H9 (cell line): ENCODE data around the gene INSIG1. TPM values are rescaled to one million over a fixed set of nuclear protein-coding genes. Genes with fewer than 3 reads are reported as not detected.

Experiments used
- DNase-seq: peaks from one replicate; pipeline ENCODE4 v3.0.0-alpha.2; 2017
- H2AFZ ChIP-seq: one replicate; pipeline ENCODE4 v1.6.1; 2013; ENCODE audit warnings: mild to moderate bottlenecking, low read length, control low read depth, moderate library complexity
- H2AK5ac ChIP-seq: 2 replicates; pipeline ENCODE4 v1.6.1; 2013; ENCODE audit warnings: low read length, control low read depth, mixed read lengths; ENCODE audit not compliant: insufficient read length
- H2BK120ac ChIP-seq: one replicate; pipeline ENCODE4 v1.6.1; 2013; ENCODE audit warnings: low read depth, mild to moderate bottlenecking, low read length, control low read depth, inconsistent platforms; ENCODE audit not compliant: poor library complexity, severe bottlenecking
- H2BK12ac ChIP-seq: 2 replicates; pipeline ENCODE4 v1.6.1; 2013; ENCODE audit warnings: low read length, control low read depth, mixed read lengths, low read depth; ENCODE audit not compliant: insufficient read length
- H2BK15ac ChIP-seq: 2 replicates; pipeline ENCODE4 v1.6.1; 2013; ENCODE audit warnings: low read depth, low read length, control low read depth
- H2BK20ac ChIP-seq: one replicate; pipeline ENCODE4 v1.6.1; 2013; ENCODE audit warnings: low read depth, mild to moderate bottlenecking, low read length, control low read depth, inconsistent platforms; ENCODE audit not compliant: poor library complexity, severe bottlenecking
- H2BK5ac ChIP-seq: 2 replicates; pipeline ENCODE4 v1.6.1; 2013; ENCODE audit warnings: low read length, control low read depth, mixed read lengths; ENCODE audit not compliant: insufficient read length
- H3K14ac ChIP-seq: 2 replicates; pipeline ENCODE4 v1.6.1; 2013; ENCODE audit warnings: low read length, control low read depth; ENCODE audit not compliant: insufficient read depth
- H3K18ac ChIP-seq: 2 replicates; pipeline ENCODE4 v1.6.1; 2013; ENCODE audit warnings: low read depth, mild to moderate bottlenecking, mixed read lengths, low read length, control low read depth; ENCODE audit not compliant: insufficient read length
- H3K23ac ChIP-seq: 2 replicates; pipeline ENCODE4 v1.6.1; 2013; ENCODE audit warnings: low read length, control low read depth, mixed read lengths, low read depth; ENCODE audit not compliant: insufficient read length
- H3K23me2 ChIP-seq: 2 replicates; pipeline ENCODE4 v1.6.1; 2013; ENCODE audit warnings: low read depth, mild to moderate bottlenecking, mixed read lengths, low read length, control low read depth; ENCODE audit not compliant: insufficient read length, poor library complexity, severe bottlenecking
- H3K27ac ChIP-seq: 2 replicates; pipeline ENCODE4 v1.5.1; 2013; ENCODE audit warnings: low read length, control low read depth, mixed read lengths, low read depth; ENCODE audit not compliant: insufficient read length
- H3K27me3 ChIP-seq: 2 replicates; pipeline ENCODE4 v1.6.1; 2013; ENCODE audit warnings: low read length, control low read depth, inconsistent platforms; ENCODE audit not compliant: insufficient read depth
- H3K4ac ChIP-seq: 2 replicates; pipeline ENCODE4 v1.6.1; 2013; ENCODE audit warnings: low read depth, mild to moderate bottlenecking, control low read depth, inconsistent platforms, low read length, moderate library complexity
- H3K4me1 ChIP-seq: 2 replicates; pipeline ENCODE4 v1.6.1; 2013; ENCODE audit warnings: low read length, control low read depth, inconsistent platforms; ENCODE audit not compliant: insufficient read depth
- H3K4me2 ChIP-seq: 2 replicates; pipeline ENCODE4 v1.6.1; 2013; ENCODE audit warnings: low read length, control low read depth, mixed read lengths; ENCODE audit not compliant: insufficient read length, insufficient read depth
- H3K56ac ChIP-seq: 2 replicates; pipeline ENCODE4 v1.6.1; 2013; ENCODE audit warnings: low read depth, mild to moderate bottlenecking, mixed read lengths, low read length, control low read depth; ENCODE audit not compliant: insufficient read length
- H3K79me1 ChIP-seq: 2 replicates; pipeline ENCODE4 v1.6.1; 2013; ENCODE audit warnings: low read depth, mild to moderate bottlenecking, moderate library complexity, low read length, control low read depth, inconsistent platforms; ENCODE audit not compliant: insufficient read depth, poor library complexity, severe bottlenecking
- H3K79me2 ChIP-seq: 2 replicates; pipeline ENCODE4 v1.6.1; 2013; ENCODE audit warnings: low read length, control low read depth, inconsistent platforms; ENCODE audit not compliant: insufficient read depth
- H3K9ac ChIP-seq: 2 replicates; pipeline ENCODE4 v1.6.1; 2013; ENCODE audit warnings: low read length, control low read depth, mixed read lengths; ENCODE audit not compliant: insufficient read length; ENCODE audit errors: extremely low read depth
- H3K9me3 ChIP-seq: one replicate; pipeline ENCODE4 v1.6.1; 2013; ENCODE audit warnings: low read depth, low read length, inconsistent platforms; ENCODE audit not compliant: control insufficient read depth
- H3T11ph ChIP-seq: one replicate; pipeline ENCODE4 v1.6.1; 2013; ENCODE audit warnings: mild to moderate bottlenecking, low read length, control low read depth, inconsistent platforms
- H4K20me1 ChIP-seq: one replicate; pipeline ENCODE4 v1.6.1; 2013; ENCODE audit not compliant: control insufficient read depth, insufficient read length, insufficient read depth
- H4K5ac ChIP-seq: 2 replicates; pipeline ENCODE4 v1.6.1; 2013; ENCODE audit warnings: low read depth, mild to moderate bottlenecking, mixed read lengths, low read length, control low read depth; ENCODE audit not compliant: insufficient read length
- H4K8ac ChIP-seq: replicated peaks from 2 replicates; pipeline ENCODE4 v1.6.1; 2013; ENCODE audit warnings: low read length, control low read depth, mixed read lengths, low read depth; ENCODE audit not compliant: insufficient read length
- H4K91ac ChIP-seq: 2 replicates; pipeline ENCODE4 v1.6.1; 2013; ENCODE audit warnings: low read depth, mild to moderate bottlenecking, moderate library complexity, mixed read lengths, low read length, control low read depth; ENCODE audit not compliant: insufficient read length
- H3K27ac Mint-ChIP-seq, 3 experiments: 2 replicates in 2 of 3; 3 replicates in 1 of 3; pipeline ENCODE4 v1.8.0; 2020 to 2021; ENCODE audit warnings: mixed read lengths in 3 of 3, mild to moderate bottlenecking in 1 of 3, moderate library complexity in 1 of 3
- H3K27me3 Mint-ChIP-seq: 2 replicates; pipeline ENCODE4 v1.8.0; 2021; ENCODE audit warnings: low read depth, mild to moderate bottlenecking, moderate library complexity, mixed read lengths
- H3K36me3 Mint-ChIP-seq, 3 experiments: 2 replicates in 2 of 3; 3 replicates in 1 of 3; pipeline ENCODE4 v1.8.0; 2020 to 2021; ENCODE audit warnings: low read depth in 3 of 3, mixed read lengths in 3 of 3; ENCODE audit not compliant: insufficient read depth in 1 of 3
- H3K4me1 Mint-ChIP-seq, 2 experiments: 2 replicates each; pipeline ENCODE4 v1.8.0; 2020; ENCODE audit warnings: mixed read lengths in 2 of 2
- H3K4me3 Mint-ChIP-seq, 2 experiments: 2 replicates in 1 of 2; 3 replicates in 1 of 2; pipeline ENCODE4 v1.8.0; 2020 to 2021; ENCODE audit warnings: mild to moderate bottlenecking in 2 of 2, mixed read lengths in 2 of 2, moderate library complexity in 1 of 2
- H3K9me3 Mint-ChIP-seq, 2 experiments: 2 replicates in 1 of 2; 3 replicates in 1 of 2; pipeline ENCODE4 v1.8.0; 2020; ENCODE audit warnings: mild to moderate bottlenecking in 2 of 2, mixed read lengths in 2 of 2, moderate library complexity in 1 of 2
- CTCF ChIP-seq: fragments of 200-600 bp; sonication (generic); conservative IDR thresholded peaks from 3 replicates; pipeline ENCODE4 v1.8.0; 2021; ENCODE audit warnings: antibody characterized with exemption, mild to moderate bottlenecking
- WGBS: extraction: QIAGEN DNeasy Blood & Tissue Kit; methylation state at CpG from one replicate; pipeline ENCODE4 v1.1.7; 2013; ENCODE audit warnings: missing lambda C conversion rate, low lambda C conversion rate, mixed read lengths; ENCODE audit not compliant: insufficient read length; ENCODE audit errors: extremely low coverage; 5-methylcytosine and 5-hydroxymethylcytosine counted together
- total RNA-seq: library from RNA; stranded (reverse); gene quantifications from 2 replicates; pipeline ENCODE4 v1.2.1, GENCODE V29; 2021

The INSIG1 gene
- total RNA-seq, 1 experiment from 2014 or later = 23.3 TPM

- no peak overlapping the region for H3K4me2 ChIP-seq
- Mint-ChIP-seq H3K27me3 (peaks cover 16% of the 10 kb centered on the region), H3K9me3 (no peaks in the 10 kb centered on the region; a peak in 1 of 5 replicates), H3K4me3 (no peak overlapping the region), H3K36me3 (no peaks in the 10 kb centered on the region), H3K27ac (no peak overlapping the region), H3K4me1 (no peaks in the 10 kb centered on the region)
- H4K91ac ChIP-seq = no peak overlapping the region
- H3K23me2 ChIP-seq = no peaks in the 10 kb centered on the region
- no peak overlapping the region for H2AFZ ChIP-seq
- no peak overlapping the region for H3K9ac ChIP-seq
- H4K5ac ChIP-seq = no peak overlapping the region
- H2BK12ac ChIP-seq = no peak overlapping the region
- no peaks in the 10 kb centered on the region for H3K27me3 ChIP-seq
- no peak overlapping the region for H3T11ph ChIP-seq
- H4K8ac ChIP-seq = no peak overlapping the region
- DNase-seq = no peak
- no peak overlapping the region for H2BK20ac ChIP-seq
- H3K4ac ChIP-seq = no peak overlapping the region
- H3K23ac ChIP-seq = no peak overlapping the region
- H2BK5ac ChIP-seq = no peak overlapping the region
- no peak overlapping the region for H2AK5ac ChIP-seq
- no peak overlapping the region for H2BK15ac ChIP-seq
- no peak overlapping the region for H3K27ac ChIP-seq
- no peaks in the 10 kb centered on the region for H3K4me1 ChIP-seq
- no peak overlapping the region for H3K14ac ChIP-seq
- no peak overlapping the region for H2BK120ac ChIP-seq
- no peak overlapping the region for H3K56ac ChIP-seq
- H3K9me3 ChIP-seq = no peaks in the 10 kb centered on the region
- no peak overlapping the region for H3K18ac ChIP-seq
- no peak for TF ChIP-seq CTCF
- H4K20me1 ChIP-seq = no peaks in the 10 kb centered on the region
- no peaks in the 10 kb centered on the region for H3K79me2 ChIP-seq
- WGBS = no CpG with 5 or more reads among the region's 8 CpGs
- H3K79me1 ChIP-seq = no peaks in the 10 kb centered on the region
These were observed 18.3 kb downstream of the INSIG1 start for GRCh38 chr7:155315977-155316376.
